COLO668 (cell line): ENCODE results near the gene MARS2.
"Not testable (repeated sequence)": the region's sequence is repeated elsewhere in the genome, so short reads cannot be mapped to it uniquely, and the experiment has no call there.

ENCODE experiments used
- DNase-seq: peaks from one replicate; lab custom pipeline; 2025; ENCODE audit not compliant: unreplicated experiment; lab: John Stamatoyannopoulos, UW

MARS2 gene

GRCh38 chr2:197705121-197705911, at the start of gene MARS2:
TSS of gene MARS2 (plus strand) at chr2:197705369. CDS start at chr2:197705406, 37 bp downstream.
- DNase-seq = peak; percentile 96

GRCh38 chr2:197657562-197657961, 47.6 kb upstream of the MARS2 start:
- no peak for DNase-seq

GRCh38 chr2:197661626-197662025, 43.5 kb upstream of the MARS2 start:
- DNase-seq = no peak

GRCh38 chr2:197666277-197666676, 38.9 kb upstream of the MARS2 start:
- DNase-seq = no peak

- no peak for DNase-seq
These were observed 36.9 kb upstream of the MARS2 start for GRCh38 chr2:197668296-197668695.

- DNase-seq = no peak
These were observed 36.1 kb upstream of the MARS2 start for GRCh38 chr2:197669077-197669476.

GRCh38 chr2:197672371-197672893, 32.7 kb upstream of the MARS2 start:
- DNase-seq = no peak

- no peak for DNase-seq
These were observed 32.1 kb upstream of the MARS2 start for GRCh38 chr2:197673106-197673505.

- no peak for DNase-seq
These were observed 31.6 kb upstream of the MARS2 start for GRCh38 chr2:197673606-197674005.

GRCh38 chr2:197674060-197674459, 31.1 kb upstream of the MARS2 start:
- no peak for DNase-seq

- DNase-seq = no peak
These were observed 30.6 kb upstream of the MARS2 start for GRCh38 chr2:197674591-197674990.

GRCh38 chr2:197675246-197675645, 29.9 kb upstream of the MARS2 start, which contains the start of gene RFTN2:
TSS of gene RFTN2 (minus strand) at chr2:197675587. CDS start at chr2:197675458, 129 bp downstream.
- no peak for DNase-seq

- no peak for DNase-seq
These were observed 29.4 kb upstream of the MARS2 start for GRCh38 chr2:197675711-197676188.

- DNase-seq = no peak
These were observed 28.1 kb upstream of the MARS2 start for GRCh38 chr2:197677056-197677455.

- no peak for DNase-seq
These were observed 27.7 kb upstream of the MARS2 start for GRCh38 chr2:197677483-197677882.

- DNase-seq = not testable (repeated sequence)
These were observed 10.0 kb upstream of the MARS2 start for GRCh38 chr2:197695206-197695605.

- not testable (repeated sequence) for DNase-seq
These were observed 9.2 kb upstream of the MARS2 start for GRCh38 chr2:197695971-197696370.

GRCh38 chr2:197696571-197696970, 8.6 kb upstream of the MARS2 start:
- DNase-seq = not testable (repeated sequence)

GRCh38 chr2:197699724-197700123, 5.4 kb upstream of the MARS2 start:
- not testable (repeated sequence) for DNase-seq

GRCh38 chr2:197700960-197701359, 4.2 kb upstream of the MARS2 start:
- no peak for DNase-seq

GRCh38 chr2:197704434-197705120, 592 bp upstream of the MARS2 start:
- no peak for DNase-seq
